Activated gamma-delta T cell treated with Interleukin-2 at 50 U/mL for 16 hours (primary cell): ENCODE results near the gene APOL1.
"Not testable (repeated sequence)": the region's sequence is repeated elsewhere in the genome, so short reads cannot be mapped to it uniquely, and the experiment has no call there.

ENCODE experiments used
- DNase-seq: peaks from one replicate; pipeline ENCODE4 v3.0.0-alpha.2; 2020

The APOL1 gene

DNA sequence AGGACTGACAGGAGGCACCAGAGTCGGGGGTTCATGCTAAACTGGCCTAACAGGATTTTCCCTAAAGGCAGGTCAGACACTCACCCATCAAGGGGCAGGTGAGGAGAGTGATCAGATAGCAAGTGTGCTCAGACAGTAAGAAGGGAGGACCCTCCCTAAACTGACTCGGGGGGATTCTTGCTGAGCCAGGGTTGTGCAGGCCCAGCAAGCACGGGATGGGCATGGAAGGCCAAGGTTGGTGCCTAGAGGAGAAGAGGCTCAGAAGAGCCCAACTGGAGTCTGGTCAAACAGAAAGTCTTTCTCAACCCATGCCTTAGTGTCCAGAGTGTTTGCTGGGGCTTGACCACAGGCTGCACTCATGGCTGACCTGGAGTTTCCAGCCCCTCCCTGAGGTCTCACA is 6.2 kb upstream of the APOL1 start:
- DNase-seq = no peak

DNA sequence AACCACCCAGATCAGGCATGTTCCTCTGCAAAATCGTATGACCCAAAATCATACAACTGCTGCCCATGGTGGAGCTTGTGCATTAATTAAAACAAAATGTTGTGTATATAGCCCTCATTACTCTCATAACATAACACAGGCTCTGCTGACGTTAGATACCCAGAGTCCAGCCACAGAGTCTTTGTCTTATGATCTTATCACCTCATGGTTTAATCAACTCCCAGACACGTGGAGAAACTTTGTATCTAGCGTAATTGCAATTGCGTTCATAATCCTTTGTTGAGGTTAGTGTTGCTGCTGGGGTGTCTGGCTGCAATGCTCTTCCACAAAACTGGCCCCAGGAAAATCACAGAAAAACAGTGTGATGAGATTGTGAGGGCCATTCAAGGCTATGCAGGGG is 5.0 kb upstream of the APOL1 start:
- no peak for DNase-seq

GRCh38 chr22:36249160-36249559 is 3.8 kb upstream of the APOL1 start:
- no peak for DNase-seq

DNA sequence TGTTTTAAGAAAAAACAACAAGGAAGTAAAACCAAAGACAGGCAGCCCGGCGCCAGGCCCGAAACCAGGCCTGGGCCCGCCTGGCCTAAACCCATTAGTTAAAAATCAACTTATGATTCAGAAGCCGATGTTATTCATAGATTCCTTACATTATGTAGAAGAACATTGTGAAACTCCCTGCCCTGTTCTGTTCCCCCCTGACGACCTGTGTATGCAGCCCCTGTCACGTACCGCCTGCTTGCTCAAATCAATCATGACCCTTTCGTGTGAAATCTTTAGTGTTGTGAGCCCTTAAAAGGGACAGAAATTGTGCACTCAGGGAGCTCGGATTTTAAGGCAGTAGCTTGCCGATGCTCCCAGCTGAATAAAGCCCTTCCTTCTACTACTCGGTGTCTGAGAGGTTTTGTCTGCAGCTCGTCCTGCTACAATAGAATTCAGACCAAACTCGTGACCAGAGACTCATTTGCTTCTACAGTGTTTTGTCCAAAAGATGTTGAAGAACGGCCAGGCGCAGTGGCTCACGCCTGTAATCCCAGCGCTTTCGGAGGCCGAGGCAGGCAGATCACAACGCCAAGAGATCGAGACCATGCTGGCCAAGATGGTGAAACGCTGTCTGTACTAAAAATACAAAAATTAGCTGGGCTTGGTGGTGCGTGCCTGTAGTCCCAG is 2.5 kb upstream of the APOL1 start:
- not testable (repeated sequence) for DNase-seq

GRCh38 chr22:36251979-36252608 is 839 bp upstream of the APOL1 start:
- DNase-seq = not testable (repeated sequence)

DNA sequence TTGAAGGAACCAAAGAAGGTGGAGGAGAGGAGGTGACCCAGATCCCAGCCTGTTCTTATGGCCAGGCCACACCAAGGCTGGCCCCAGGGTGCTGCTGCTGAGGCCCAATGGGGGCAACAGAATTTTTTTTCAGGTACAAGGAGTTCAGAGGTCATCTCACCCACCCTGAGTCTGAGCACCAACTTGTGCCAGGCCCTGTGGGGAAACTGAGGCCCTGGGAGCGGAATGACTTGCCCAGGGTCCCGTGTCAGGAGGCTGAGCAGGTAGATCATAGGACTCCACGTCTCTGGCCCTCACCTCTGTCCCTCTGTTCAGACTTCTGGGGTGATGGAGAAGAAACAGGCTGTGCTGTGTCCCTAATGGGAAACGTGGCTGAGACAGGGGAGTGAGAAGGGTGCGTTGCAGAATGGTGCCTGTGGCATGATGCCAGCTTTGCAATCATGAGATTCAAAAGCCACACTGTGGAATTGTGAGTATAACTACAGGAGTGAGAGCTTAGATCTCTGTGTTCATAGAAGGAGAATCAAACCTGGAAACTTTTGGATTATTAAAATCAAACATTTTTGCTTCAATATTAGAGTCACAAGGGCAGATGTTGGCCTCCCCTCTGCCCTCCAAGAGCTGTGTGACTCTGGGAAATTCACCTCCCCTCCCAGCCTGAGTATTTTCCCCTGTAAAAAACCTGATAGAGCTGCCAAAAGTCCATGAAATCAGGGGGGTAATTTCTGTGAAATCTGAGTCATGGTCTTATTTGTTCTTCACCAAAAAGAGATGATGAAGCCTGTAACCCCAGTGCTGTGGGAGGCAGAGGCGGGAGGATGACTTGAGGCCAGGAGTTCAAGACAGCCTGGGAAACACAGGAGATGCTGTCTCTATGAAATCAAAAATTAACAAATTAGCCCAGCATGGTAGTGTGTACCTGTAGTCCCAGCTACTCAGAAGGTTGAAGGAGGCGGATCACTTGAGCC is 874 bp downstream of the APOL1 start:
- no peak for DNase-seq

DNA sequence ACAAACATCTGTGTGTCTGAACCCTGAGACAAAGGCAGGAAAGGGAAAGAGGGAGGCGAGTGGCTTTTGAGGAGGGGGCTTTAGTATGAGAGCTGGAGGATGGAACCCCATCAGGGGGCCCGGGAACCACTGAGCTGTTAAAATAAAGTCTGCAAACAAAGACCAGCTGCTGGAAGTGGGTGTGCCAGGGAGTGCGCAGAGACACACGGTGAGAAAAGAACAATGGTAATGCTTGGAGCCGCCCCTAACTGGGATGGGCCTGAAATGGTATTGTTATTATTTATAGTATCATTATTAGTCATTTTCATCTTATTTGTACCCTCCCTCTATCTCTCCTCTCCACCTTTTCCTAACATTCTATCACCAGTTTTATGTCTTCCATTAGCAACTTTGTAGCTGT is 2.6 kb downstream of the APOL1 start:
- not testable (repeated sequence) for DNase-seq

DNA sequence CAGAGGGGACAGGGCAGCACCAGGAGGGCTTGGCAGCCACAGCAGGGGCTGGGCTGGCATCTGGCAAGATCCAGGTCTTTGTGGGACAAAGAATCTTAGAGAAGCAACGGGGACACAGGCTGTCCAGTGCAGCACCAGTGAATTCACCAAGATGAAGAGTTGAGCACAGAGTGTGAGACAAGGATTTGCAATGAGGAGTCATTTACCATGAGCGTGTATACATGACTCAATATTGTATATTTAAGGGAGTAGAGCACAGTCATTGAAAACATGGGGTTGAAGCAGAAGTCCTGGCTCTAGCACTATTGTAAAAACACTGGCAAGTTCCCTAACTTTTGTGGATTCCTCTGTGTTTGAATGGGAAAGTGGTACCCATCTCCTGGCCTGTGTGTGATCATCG is 3.5 kb downstream of the APOL1 start:
- no peak for DNase-seq

DNA sequence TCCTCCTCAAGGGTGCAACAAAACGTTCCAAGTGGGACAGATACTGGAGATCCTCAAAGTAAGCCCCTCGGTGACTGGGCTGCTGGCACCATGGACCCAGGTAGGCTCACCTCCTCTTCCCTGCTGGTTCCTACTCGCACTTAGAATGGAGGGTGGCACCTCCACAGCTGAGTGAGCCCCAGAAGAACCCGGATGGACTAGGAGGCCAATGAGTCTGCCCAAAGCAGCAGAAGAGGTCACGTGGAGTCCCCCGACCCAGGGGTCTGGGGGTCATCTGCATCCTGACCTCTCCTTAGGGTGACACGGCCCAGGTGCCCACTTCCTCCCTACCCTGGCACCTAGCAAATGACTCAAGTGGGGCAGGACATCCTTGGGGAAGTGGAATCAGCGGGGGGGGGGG is 4.4 kb downstream of the APOL1 start:
- no peak for DNase-seq

GRCh38 chr22:36257948-36258670 is 5.2 kb downstream of the APOL1 start:
- DNase-seq = no peak

- no peak for DNase-seq
These were observed 6.0 kb downstream of the APOL1 start for GRCh38 chr22:36258701-36259614.

DNA sequence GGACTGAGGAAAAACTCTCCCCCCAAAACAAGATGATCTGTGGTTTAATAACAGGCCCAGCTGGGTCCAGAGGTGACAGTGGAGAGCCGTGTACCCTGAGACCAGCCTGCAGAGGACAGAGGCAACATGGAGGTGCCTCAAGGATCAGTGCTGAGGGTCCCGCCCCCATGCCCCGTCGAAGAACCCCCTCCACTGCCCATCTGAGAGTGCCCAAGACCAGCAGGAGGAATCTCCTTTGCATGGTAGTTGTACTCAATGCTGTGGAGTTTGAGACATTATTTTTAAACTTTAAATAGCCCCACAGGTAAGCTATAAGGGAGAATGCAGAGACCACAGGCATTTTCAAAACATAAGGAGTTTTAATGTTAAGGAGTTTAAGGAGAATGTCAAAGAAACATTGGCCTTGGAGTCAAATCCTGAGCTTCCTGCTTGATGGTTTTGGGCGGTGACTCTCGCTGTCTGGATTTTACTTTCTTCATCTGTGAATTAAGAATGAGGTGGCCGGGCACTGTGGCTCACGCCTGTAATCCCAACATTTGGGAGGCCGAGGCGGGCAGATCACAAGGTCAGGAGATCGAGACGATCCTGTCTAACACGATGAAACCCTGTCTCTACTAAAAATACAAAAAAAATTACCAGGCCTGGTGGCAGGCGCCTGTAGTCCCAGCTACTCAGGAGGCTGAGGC is 6.8 kb downstream of the APOL1 start:
- no peak for DNase-seq

DNA sequence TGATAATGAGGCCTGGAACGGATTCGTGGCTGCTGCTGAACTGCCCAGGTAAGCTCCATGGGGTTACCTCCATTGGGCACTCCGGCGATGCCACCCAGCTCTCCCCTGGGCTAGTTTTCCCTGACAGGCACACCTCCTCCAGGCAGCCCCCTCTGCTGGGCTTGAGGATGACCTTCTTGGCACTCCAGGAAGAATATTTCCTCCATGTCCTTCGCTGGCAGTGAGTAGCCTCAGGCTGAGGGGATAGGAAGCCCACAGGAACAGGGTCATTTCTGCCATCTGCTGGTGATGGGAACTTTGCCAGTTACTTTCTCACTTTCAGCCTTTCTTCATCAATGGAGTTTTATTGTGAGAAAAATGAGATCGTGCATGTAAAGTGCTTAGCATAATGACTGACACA is 8.7 kb downstream of the APOL1 start:
- DNase-seq = not testable (repeated sequence)

DNA sequence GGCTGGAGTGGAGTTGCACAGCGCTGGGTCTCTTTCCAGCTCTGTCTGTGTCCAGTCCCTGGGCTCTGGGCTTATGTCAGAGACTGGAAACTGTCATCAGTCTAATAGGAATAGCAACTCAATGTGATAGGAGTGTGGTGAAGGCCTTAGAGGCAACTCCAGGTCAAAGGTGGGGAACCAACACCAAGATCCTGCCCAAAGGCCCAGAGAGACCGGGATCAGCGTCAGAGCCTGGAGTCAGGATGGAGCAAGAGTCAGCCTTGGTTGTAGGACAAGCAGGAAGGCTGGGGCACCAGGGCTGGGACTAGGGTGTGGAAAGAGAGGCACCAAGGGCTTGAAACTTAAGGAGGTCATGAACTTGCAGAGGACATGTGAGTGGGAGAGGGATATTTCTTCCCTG is 9.4 kb downstream of the APOL1 start:
- DNase-seq = not testable (repeated sequence)

DNA sequence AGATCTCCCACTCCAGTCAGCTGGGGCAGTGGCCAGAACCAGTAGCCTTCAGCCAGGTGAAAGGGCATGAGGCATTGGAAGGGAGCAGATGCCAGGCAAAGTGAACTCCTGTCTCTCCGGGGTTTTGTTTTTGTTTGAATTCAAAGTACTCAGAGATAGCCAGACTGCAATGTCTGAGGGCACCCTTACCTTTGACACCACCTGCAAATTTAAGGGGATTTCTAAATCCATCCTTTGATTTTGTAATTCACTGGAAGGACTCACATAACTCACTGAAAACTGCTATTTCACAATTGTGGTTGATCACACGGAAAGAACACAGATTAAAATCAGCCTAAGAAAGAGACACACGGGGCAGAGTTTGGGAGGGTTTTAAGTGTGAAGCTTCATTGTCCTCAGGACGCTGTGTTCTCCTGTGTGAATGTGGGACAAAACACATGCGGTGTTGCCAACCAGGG is 10.3 kb downstream of the APOL1 start:
- not testable (repeated sequence) for DNase-seq

GRCh38 chr22:36263886-36264664 is 11.1 kb downstream of the APOL1 start:
- DNase-seq = not testable (repeated sequence)

DNA sequence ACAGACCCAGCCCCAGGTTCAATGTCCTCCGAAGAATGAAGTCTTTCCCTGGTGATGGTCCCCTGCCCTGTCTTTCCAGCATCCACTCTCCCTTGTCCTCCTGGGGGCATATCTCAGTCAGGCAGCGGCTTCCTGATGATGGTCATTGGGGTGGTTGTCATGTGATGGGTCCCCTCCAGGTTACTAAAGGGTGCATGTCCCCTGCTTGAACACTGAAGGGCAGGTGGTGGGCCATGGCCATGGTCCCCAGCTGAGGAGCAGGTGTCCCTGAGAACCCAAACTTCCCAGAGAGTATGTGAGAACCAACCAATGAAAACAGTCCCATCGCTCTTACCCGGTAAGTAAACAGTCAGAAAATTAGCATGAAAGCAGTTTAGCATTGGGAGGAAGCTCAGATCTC is 14.1 kb downstream of the APOL1 start:
- DNase-seq = no peak

DNA sequence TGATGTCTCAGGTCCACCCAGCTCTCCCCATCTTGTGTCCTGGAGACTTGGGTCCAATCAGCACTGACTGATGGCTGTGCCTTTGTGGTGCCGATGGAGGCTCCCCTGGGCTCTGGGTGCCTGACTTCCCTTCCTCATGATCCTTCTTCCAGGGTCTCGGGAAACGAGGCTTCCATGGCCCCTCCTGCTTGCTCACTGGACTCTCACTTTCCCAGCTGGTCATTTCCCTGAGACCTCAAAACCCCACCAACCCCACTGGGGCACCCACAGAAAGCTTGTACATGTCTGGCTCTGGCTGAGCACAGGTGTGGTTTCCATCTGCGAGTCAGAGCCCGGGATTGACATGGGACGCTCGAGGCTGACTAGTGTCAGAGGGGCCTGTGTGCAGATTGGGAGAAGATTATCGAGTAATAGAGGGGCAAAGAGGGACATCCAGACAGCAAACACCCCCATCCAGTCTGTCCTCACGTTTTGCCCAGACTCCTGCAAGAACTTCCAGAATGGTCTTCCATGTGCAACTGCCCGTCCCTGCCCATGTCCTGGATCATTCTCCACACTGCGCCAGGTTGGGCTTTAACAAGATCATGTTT is 15.1 kb downstream of the APOL1 start:
- DNase-seq = no peak

GRCh38 chr22:36271231-36271630 is 18.3 kb downstream of the APOL1 start:
- DNase-seq = not testable (repeated sequence)

DNA sequence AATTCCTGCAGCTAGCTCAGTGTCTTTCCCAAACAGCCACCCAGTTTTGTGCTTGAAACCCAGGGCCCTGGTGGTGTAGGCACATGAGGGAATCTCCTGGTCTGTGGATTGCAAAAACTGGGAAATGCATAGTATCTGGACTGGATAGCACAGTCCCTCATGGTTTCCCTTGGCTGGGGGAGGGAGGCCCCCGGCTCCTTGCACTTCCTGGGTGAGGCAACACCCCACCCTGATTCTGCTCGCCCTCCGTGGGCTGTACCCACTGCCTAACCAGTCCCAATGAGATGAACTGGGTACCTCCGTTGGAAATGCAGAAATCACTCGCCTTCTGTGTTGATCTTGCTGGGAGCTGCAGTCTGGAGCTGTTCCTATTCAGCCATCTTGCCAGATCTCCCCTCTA is 19.0 kb downstream of the APOL1 start:
- DNase-seq = not testable (repeated sequence)
